ENCODE data around the gene WDR46. TPM values are rescaled to one million over a fixed set of nuclear protein-coding genes. Genes with fewer than 3 reads are reported as not detected.

WDR46 gene
- total and polyA plus RNA-seq, 2 of the 13 experiments (the other 11 are each of a cell fraction or from before 2014, with no cell fraction given): 47.4 to 105 TPM

DNA sequence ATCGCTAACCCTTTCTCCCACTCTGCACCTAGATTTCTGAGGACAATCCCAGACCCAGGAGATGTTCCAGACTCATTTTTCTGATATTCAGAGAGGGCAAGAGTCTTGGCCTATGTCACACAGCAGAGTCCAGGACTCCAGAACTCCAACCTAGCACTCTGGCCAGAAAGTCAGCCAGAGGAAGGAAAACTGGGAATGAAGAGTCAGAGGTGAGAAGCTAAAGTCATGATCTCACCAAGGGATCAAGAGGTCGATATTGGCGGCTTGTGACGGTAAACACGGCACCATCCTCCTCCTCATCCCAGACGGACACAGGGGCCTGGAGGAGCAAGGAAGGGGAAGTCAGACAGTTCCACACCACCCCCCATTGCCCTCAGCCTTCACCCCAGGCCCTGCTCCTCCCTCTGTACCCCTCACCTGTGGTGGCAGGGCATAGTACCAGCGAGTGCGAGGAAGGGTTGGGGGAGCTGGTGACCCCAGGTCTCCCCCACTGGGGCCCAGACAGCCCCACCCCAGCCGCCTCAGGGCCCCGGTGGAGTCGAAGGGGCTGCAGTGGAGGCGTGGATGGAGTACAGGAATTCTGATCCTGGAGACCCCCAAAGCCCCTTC, 7.9 kb upstream of the WDR46 start (continued):
- TF ChIP-seq CREBL2 (CRISPR knock-in tag; IDR thresholded peaks at IDR 0.05; ENCODE audit: borderline replicate concordance): no peak
- TF ChIP-seq, protein P1, sequence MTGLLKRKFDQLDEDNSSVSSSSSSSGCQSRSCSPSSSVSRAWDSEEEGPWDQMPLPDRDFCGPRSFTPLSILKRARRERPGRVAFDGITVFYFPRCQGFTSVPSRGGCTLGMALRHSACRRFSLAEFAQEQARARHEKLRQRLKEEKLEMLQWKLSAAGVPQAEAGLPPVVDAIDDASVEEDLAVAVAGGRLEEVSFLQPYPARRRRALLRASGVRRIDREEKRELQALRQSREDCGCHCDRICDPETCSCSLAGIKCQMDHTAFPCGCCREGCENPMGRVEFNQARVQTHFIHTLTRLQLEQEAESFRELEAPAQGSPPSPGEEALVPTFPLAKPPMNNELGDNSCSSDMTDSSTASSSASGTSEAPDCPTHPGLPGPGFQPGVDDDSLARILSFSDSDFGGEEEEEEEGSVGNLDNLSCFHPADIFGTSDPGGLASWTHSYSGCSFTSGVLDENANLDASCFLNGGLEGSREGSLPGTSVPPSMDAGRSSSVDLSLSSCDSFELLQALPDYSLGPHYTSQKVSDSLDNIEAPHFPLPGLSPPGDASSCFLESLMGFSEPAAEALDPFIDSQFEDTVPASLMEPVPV (CRISPR knock-in tag; IDR thresholded peaks at IDR 0.05): peak; percentile 57; the same call in 1 of the 2 replicates
- TF ChIP-seq, protein P2, sequence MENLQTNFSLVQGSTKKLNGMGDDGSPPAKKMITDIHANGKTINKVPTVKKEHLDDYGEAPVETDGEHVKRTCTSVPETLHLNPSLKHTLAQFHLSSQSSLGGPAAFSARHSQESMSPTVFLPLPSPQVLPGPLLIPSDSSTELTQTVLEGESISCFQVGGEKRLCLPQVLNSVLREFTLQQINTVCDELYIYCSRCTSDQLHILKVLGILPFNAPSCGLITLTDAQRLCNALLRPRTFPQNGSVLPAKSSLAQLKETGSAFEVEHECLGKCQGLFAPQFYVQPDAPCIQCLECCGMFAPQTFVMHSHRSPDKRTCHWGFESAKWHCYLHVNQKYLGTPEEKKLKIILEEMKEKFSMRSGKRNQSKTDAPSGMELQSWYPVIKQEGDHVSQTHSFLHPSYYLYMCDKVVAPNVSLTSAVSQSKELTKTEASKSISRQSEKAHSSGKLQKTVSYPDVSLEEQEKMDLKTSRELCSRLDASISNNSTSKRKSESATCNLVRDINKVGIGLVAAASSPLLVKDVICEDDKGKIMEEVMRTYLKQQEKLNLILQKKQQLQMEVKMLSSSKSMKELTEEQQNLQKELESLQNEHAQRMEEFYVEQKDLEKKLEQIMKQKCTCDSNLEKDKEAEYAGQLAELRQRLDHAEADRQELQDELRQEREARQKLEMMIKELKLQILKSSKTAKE (CRISPR knock-in tag; IDR thresholded peaks at IDR 0.05; ENCODE audit: borderline replicate concordance): peak; percentile 23; the same call in 1 of the 2 replicates
- TF ChIP-seq SKI (IDR thresholded peaks at IDR 0.05; ENCODE audit: partially characterized antibody): no peak
- peak; percentile 97 for TF ChIP-seq ZNF768 (CRISPR knock-in tag; IDR thresholded peaks at IDR 0.05)
- no peak for TF ChIP-seq ZNF280D (CRISPR knock-in tag; IDR thresholded peaks at IDR 0.05)
- TF ChIP-seq CEBPZ (IDR thresholded peaks at IDR 0.05; ENCODE audit: low read length): no peak
- TF ChIP-seq ZMYM3 (CRISPR knock-in tag; IDR thresholded peaks at IDR 0.05): peak; percentile 90
- TF ChIP-seq CHD2 (IDR thresholded peaks at IDR 0.05; ENCODE audit: low read depth, low read length): no peak
- no peak for TF ChIP-seq HNRNPK (IDR thresholded peaks at IDR 0.05; ENCODE audit: low read depth, low read length, poor library complexity, severe bottlenecking)
